ENCODE measurements around the gene TMEM139.
"Not testable (repeated sequence)": the region's sequence is repeated elsewhere in the genome, so short reads cannot be mapped to it uniquely, and the experiment has no call there.

The TMEM139 gene

GRCh38 chr7:143257501-143257900 is 27.3 kb upstream of the TMEM139 start:
- in situ Hi-C loops (cut with HindIII; ENCODE audit: low sequenced_read_pairs), result no loop called here

- in situ Hi-C loops (cut with HindIII; ENCODE audit: low sequenced_read_pairs), result no loop called here
These were observed 25.9 kb upstream of the TMEM139 start for GRCh38 chr7:143258831-143259230.

GRCh38 chr7:143259765-143260164 is 25.0 kb upstream of the TMEM139 start:
- in situ Hi-C loops (cut with HindIII; ENCODE audit: low sequenced_read_pairs), result no loop called here

- in situ Hi-C loops (cut with HindIII; ENCODE audit: low sequenced_read_pairs), result no loop called here
These were observed 22.9 kb upstream of the TMEM139 start for GRCh38 chr7:143261901-143262300.

- in situ Hi-C loops (cut with HindIII; ENCODE audit: low sequenced_read_pairs), result no loop called here
These were observed 21.2 kb upstream of the TMEM139 start, which contains the start of gene GSTK1 for GRCh38 chr7:143263266-143264195. Gene GSTK1, plus strand, starts transcription at chr7:143263441. Its CDS starts 73 bp downstream, at chr7:143263514.

GRCh38 chr7:143264196-143264568 is 20.6 kb upstream of the TMEM139 start:
- in situ Hi-C loops (cut with HindIII; ENCODE audit: low sequenced_read_pairs), result not testable (repeated sequence)

GRCh38 chr7:143265017-143265693 is 19.6 kb upstream of the TMEM139 start:
- in situ Hi-C loops (cut with HindIII; ENCODE audit: low sequenced_read_pairs), result no loop called here

GRCh38 chr7:143269251-143269650 is 15.5 kb upstream of the TMEM139 start:
- in situ Hi-C loops (cut with HindIII; ENCODE audit: low sequenced_read_pairs), result no loop called here

GRCh38 chr7:143271240-143271639 is 13.5 kb upstream of the TMEM139 start:
- in situ Hi-C loops (cut with HindIII; ENCODE audit: low sequenced_read_pairs), result no loop called here

- in situ Hi-C loops (cut with HindIII; ENCODE audit: low sequenced_read_pairs), result no loop called here
These were observed 11.9 kb upstream of the TMEM139 start for GRCh38 chr7:143272871-143273270.

- in situ Hi-C loops (cut with HindIII; ENCODE audit: low sequenced_read_pairs), result no loop called here
These were observed 5.3 kb upstream of the TMEM139 start for GRCh38 chr7:143279186-143280098.

- in situ Hi-C loops (cut with HindIII; ENCODE audit: low sequenced_read_pairs), result no loop called here
These were observed 4.6 kb upstream of the TMEM139 start for GRCh38 chr7:143280160-143280559.

- in situ Hi-C loops (cut with HindIII; ENCODE audit: low sequenced_read_pairs), result no loop called here
These were observed 4.2 kb upstream of the TMEM139 start for GRCh38 chr7:143280566-143280965.

- in situ Hi-C loops (cut with HindIII; ENCODE audit: low sequenced_read_pairs), result no loop called here
These were observed 3.2 kb upstream of the TMEM139 start for GRCh38 chr7:143281529-143281928.

GRCh38 chr7:143282124-143282523 is 2.6 kb upstream of the TMEM139 start:
- in situ Hi-C loops (cut with HindIII; ENCODE audit: low sequenced_read_pairs), result no loop called here

GRCh38 chr7:143283381-143283780 is 1.4 kb upstream of the TMEM139 start:
- in situ Hi-C loops (cut with HindIII; ENCODE audit: low sequenced_read_pairs), result no loop called here

- in situ Hi-C loops (cut with HindIII; ENCODE audit: low sequenced_read_pairs), result no loop called here
These were observed 666 bp downstream of the TMEM139 start for GRCh38 chr7:143285470-143285778.

GRCh38 chr7:143285806-143286521 is 1.2 kb downstream of the TMEM139 start:
- in situ Hi-C loops (cut with HindIII; ENCODE audit: low sequenced_read_pairs), result no loop called here

- in situ Hi-C loops (cut with HindIII; ENCODE audit: low sequenced_read_pairs), result no loop called here
These were observed 1.7 kb downstream of the TMEM139 start for GRCh38 chr7:143286522-143286890.

- in situ Hi-C loops (cut with HindIII; ENCODE audit: low sequenced_read_pairs), result no loop called here
These were observed 2.7 kb downstream of the TMEM139 start for GRCh38 chr7:143287339-143287934.
